ENCODE results near the gene PLIN5. TPM values are rescaled to one million over a fixed set of nuclear protein-coding genes. Genes with fewer than 3 reads are reported as not detected.

The PLIN5 gene
- total RNA-seq, 4 donors from 2014 or later, result 12.0 to 26.7 (median 19.1) TPM

- Histone ChIP-seq H3K27ac (no peak overlapping the region), H3K9me3 (peaks cover 0 to 11% (median 0%) of the 10 kb centered on the region in 4 donors), H3K4me1 (peaks cover 0 to 23% (median 8%) of the 10 kb centered on the region in 4 donors), H3K27me3 (peaks cover 0 to 77% of the 10 kb centered on the region in 2 donors), H3K36me3 (no peaks in the 10 kb centered on the region), H3K4me3 (no peak overlapping the region)
- TF ChIP-seq POLR2A (IDR thresholded peaks at IDR 0.05) (no peak), CTCF (IDR thresholded peaks at IDR 0.05) (no peak), EP300 (IDR thresholded peaks at IDR 0.05) (no peak)
- 82 to 85% methylated on average over 10 to 13 of the region's 13 CpGs for WGBS, 2 donors
- DNase-seq (ENCODE audit: low spot score in 2 of 2), result no peak
These were observed 3.6 kb upstream of the PLIN5 start for GRCh38 chr19:4538601-4538954.

- WGBS, 2 donors, result 73 to 77% methylated on average over 17 to 26 of the region's 27 CpGs
- H3K27me3 ChIP-seq, result peaks cover 0 to 79% of the 10 kb centered on the region in 2 donors
- peaks cover 0 to 19% (median 8%) of the 10 kb centered on the region in 4 donors for H3K4me1 ChIP-seq
- DNase-seq (ENCODE audit: low spot score in 2 of 2), result no peak
- H3K9me3 ChIP-seq, result peaks cover 0 to 11% (median 0%) of the 10 kb centered on the region in 4 donors
- no peak overlapping the region for H3K27ac ChIP-seq
- no peaks in the 10 kb centered on the region for H3K36me3 ChIP-seq
- no peak for TF ChIP-seq CTCF (IDR thresholded peaks at IDR 0.05)
- no peak for TF ChIP-seq EP300 (IDR thresholded peaks at IDR 0.05)
- TF ChIP-seq POLR2A (IDR thresholded peaks at IDR 0.05), result no peak
- H3K4me3 ChIP-seq, result no peak overlapping the region
These were observed 3.1 kb upstream of the PLIN5 start for GRCh38 chr19:4537953-4538600.

GRCh38 chr19:4536798-4537197 lies 1.8 kb upstream of the PLIN5 start:
- Histone ChIP-seq H3K4me3 (no peak overlapping the region), H3K27ac (no peak overlapping the region)
- WGBS, 2 donors, result 51 to 59% methylated on average over 5 of the region's 5 CpGs

GRCh38 chr19:4533835-4534424 lies 1.1 kb downstream of the PLIN5 start:
- H3K9me3 ChIP-seq, result no peaks in the 10 kb centered on the region
- H3K4me1 ChIP-seq, result peaks cover 0 to 14% (median 8%) of the 10 kb centered on the region in 4 donors
- no peaks in the 10 kb centered on the region for H3K36me3 ChIP-seq
- peaks cover 0 to 78% of the 10 kb centered on the region in 2 donors for H3K27me3 ChIP-seq
- H3K27ac ChIP-seq, result no peak overlapping the region
- TF ChIP-seq EP300 (IDR thresholded peaks at IDR 0.05), result no peak
- TF ChIP-seq CTCF (IDR thresholded peaks at IDR 0.05), result no peak
- TF ChIP-seq POLR2A (IDR thresholded peaks at IDR 0.05), result no peak
- 77 to 83% methylated on average over 8 to 9 of the region's 9 CpGs for WGBS, 2 donors
- no peak overlapping the region for H3K4me3 ChIP-seq
- no peak for DNase-seq (ENCODE audit: low spot score in 2 of 2)

More at GRCh38 chr19:4536798-4537197, 1.8 kb upstream of the PLIN5 start:
- H3K4me1 ChIP-seq, result peaks cover 0 to 14% (median 8%) of the 10 kb centered on the region in 4 donors
- H3K9me3 ChIP-seq, result peaks cover 0 to 11% (median 0%) of the 10 kb centered on the region in 4 donors
- H3K36me3 ChIP-seq, result no peaks in the 10 kb centered on the region
- no peak for TF ChIP-seq CTCF (IDR thresholded peaks at IDR 0.05)
- TF ChIP-seq POLR2A (IDR thresholded peaks at IDR 0.05), result no peak
- no peak for TF ChIP-seq EP300 (IDR thresholded peaks at IDR 0.05)
- peaks cover 0 to 76% of the 10 kb centered on the region in 2 donors for H3K27me3 ChIP-seq
- no peak for DNase-seq (ENCODE audit: low spot score in 2 of 2)

GRCh38 chr19:4533334-4533733 lies 1.7 kb downstream of the PLIN5 start:
- WGBS, 2 donors, result 73 to 76% methylated on average over 9 of the region's 9 CpGs
- Histone ChIP-seq H3K27ac (no peak overlapping the region), H3K36me3 (no peaks in the 10 kb centered on the region), H3K4me3 (no peak overlapping the region), H3K4me1 (peaks cover 0 to 14% (median 8%) of the 10 kb centered on the region in 4 donors), H3K27me3 (peaks cover 0 to 75% of the 10 kb centered on the region in 2 donors), H3K9me3 (no peaks in the 10 kb centered on the region)
- TF ChIP-seq EP300 (IDR thresholded peaks at IDR 0.05) (no peak), POLR2A (IDR thresholded peaks at IDR 0.05) (no peak), CTCF (IDR thresholded peaks at IDR 0.05) (no peak)
- no peak for DNase-seq (ENCODE audit: low spot score in 2 of 2)

Data from tibial nerve (tissue), 4 donors.